HL-60/S4 (cell line): ENCODE results near the gene ELMO2.

Experiments used
- in situ Hi-C: fragments of 300-500 bp; cut with MboI; formaldehyde crosslinking; loops from 2 replicates; pipeline ENCODE4 v1.14.3; 2022; ENCODE audit warnings: low sequenced_read_pairs

Gene ELMO2

GRCh38 chr20:46367967-46368901 lies 38.2 kb downstream of the ELMO2 start:
- in situ Hi-C loops = no loop called here

- in situ Hi-C loops = no loop called here
Measured at GRCh38 chr20:46367234-46367633, 39.2 kb downstream of the ELMO2 start.

- in situ Hi-C loops = no loop called here
Measured at GRCh38 chr20:46366826-46367225, 39.6 kb downstream of the ELMO2 start.

- in situ Hi-C loops = no loop called here
Measured at GRCh38 chr20:46365487-46366220, 40.8 kb downstream of the ELMO2 start.

GRCh38 chr20:46364670-46365486 lies 41.5 kb downstream of the ELMO2 start:
- in situ Hi-C loops = no loop called here

GRCh38 chr20:46363874-46364669 lies 42.3 kb downstream of the ELMO2 start:
- in situ Hi-C loops = no loop called here

- in situ Hi-C loops = no loop called here
Measured at GRCh38 chr20:46362921-46363867, 43.2 kb downstream of the ELMO2 start.

- in situ Hi-C loops = no loop called here
Measured at GRCh38 chr20:46361811-46362210, 44.6 kb downstream of the ELMO2 start.

GRCh38 chr20:46361381-46361780 lies 45.0 kb downstream of the ELMO2 start:
- in situ Hi-C loops = no loop called here

GRCh38 chr20:46359233-46359751 lies 47.1 kb downstream of the ELMO2 start:
- in situ Hi-C loops = no loop called here

GRCh38 chr20:46358346-46359058 lies 47.9 kb downstream of the ELMO2 start:
- in situ Hi-C loops = no loop called here

GRCh38 chr20:46357030-46357514 lies 49.3 kb downstream of the ELMO2 start:
- in situ Hi-C loops = no loop called here

GRCh38 chr20:46356195-46357029 lies 50.0 kb downstream of the ELMO2 start:
- in situ Hi-C loops = no loop called here

GRCh38 chr20:46355778-46356177 lies 50.6 kb downstream of the ELMO2 start:
- in situ Hi-C loops = no loop called here

GRCh38 chr20:46354920-46355654 lies 51.3 kb downstream of the ELMO2 start:
- in situ Hi-C loops = no loop called here

- in situ Hi-C loops = no loop called here
Measured at GRCh38 chr20:46354207-46354555, 52.2 kb downstream of the ELMO2 start.
